Measurements from ENCODE around the gene ARMC7.
"Not testable (repeated sequence)": the region's sequence is repeated elsewhere in the genome, so short reads cannot be mapped to it uniquely, and the experiment has no call there.

ARMC7 gene

GRCh38 chr17:75130632-75131277 is 21.0 kb downstream of the ARMC7 start:
- DNase-seq = peak; percentile 32

GRCh38 chr17:75131278-75132017 is 21.7 kb downstream of the ARMC7 start, which contains the start of gene NT5C:
NT5C (minus strand) TSS chr17:75131742; CDS start chr17:75131707, 35 bp downstream.
- DNase-seq = peak; percentile 62

- not testable (repeated sequence) for DNase-seq
Measured at GRCh38 chr17:75132018-75133000, 22.5 kb downstream of the ARMC7 start.

GRCh38 chr17:75133001-75133400 is 23.2 kb downstream of the ARMC7 start:
- no peak for DNase-seq

- not testable (repeated sequence) for DNase-seq
Measured at GRCh38 chr17:75133607-75134347, 24.0 kb downstream of the ARMC7 start.

- no peak for DNase-seq
Measured at GRCh38 chr17:75135452-75135851, 25.7 kb downstream of the ARMC7 start.

GRCh38 chr17:75135946-75136345 is 26.2 kb downstream of the ARMC7 start:
- DNase-seq = no peak

- DNase-seq = not testable (repeated sequence)
Measured at GRCh38 chr17:75137762-75138161, 28.0 kb downstream of the ARMC7 start.

GRCh38 chr17:75138519-75138918 is 28.8 kb downstream of the ARMC7 start:
- no peak for DNase-seq

- no peak for DNase-seq
Measured at GRCh38 chr17:75142236-75142971, 32.6 kb downstream of the ARMC7 start.

- no peak for DNase-seq
Measured at GRCh38 chr17:75144816-75145512, 35.2 kb downstream of the ARMC7 start.

GRCh38 chr17:75146592-75146991 is 36.8 kb downstream of the ARMC7 start:
- DNase-seq = no peak

GRCh38 chr17:75147878-75148546 is 38.2 kb downstream of the ARMC7 start:
- DNase-seq = no peak

GRCh38 chr17:75151930-75152329 is 42.2 kb downstream of the ARMC7 start:
- DNase-seq = no peak

GRCh38 chr17:75152523-75152921 is 42.8 kb downstream of the ARMC7 start:
- no peak for DNase-seq

GRCh38 chr17:75152922-75153779 is 43.4 kb downstream of the ARMC7 start:
- no peak for DNase-seq

GRCh38 chr17:75153780-75154194 is 44.0 kb downstream of the ARMC7 start:
- peak; percentile 8 for DNase-seq

GRCh38 chr17:75154195-75155106 is 44.7 kb downstream of the ARMC7 start, which contains the start of gene JPT1:
JPT1 (minus strand) TSS chr17:75154512; CDS start chr17:75154397, 115 bp downstream.
- DNase-seq = peak; percentile 98
